Uterus (tissue), 4 donors: ENCODE results near the gene PABPC1L. TPM values are rescaled to one million over a fixed set of nuclear protein-coding genes. Genes with fewer than 3 reads are reported as not detected.
A peak's percentile ranks its signal among the peaks of the same experiment; 100 is the strongest.

ENCODE experiments used
- DNase-seq, 2 donors: peaks; one replicate each; pipeline ENCODE4 v3.0.0-alpha.2; 2019 to 2020
- H3K27ac ChIP-seq, 2 donors: fragments of 200-600 bp; sonication (generic); 1 replicate in 1 of 2; 2 replicates in 1 of 2; pipeline ENCODE4 v1.5.1; 2016 to 2018
- H3K27me3 ChIP-seq, 2 donors: fragments of 200-600 bp; sonication (generic); one replicate each; pipeline ENCODE4 v1.5.1; 2018 to 2019; ENCODE audit warnings: control low read depth in 1 of 2
- H3K36me3 ChIP-seq, 2 donors: fragments of 200-600 bp; sonication (generic); one replicate each; pipeline ENCODE4 v1.5.1; 2019; ENCODE audit warnings: control low read depth in 1 of 2
- H3K4me1 ChIP-seq, 2 donors: fragments of 200-600 bp; sonication (generic); one replicate each; pipeline ENCODE4 v1.5.1; 2018 to 2019; ENCODE audit warnings: control low read depth in 1 of 2
- H3K4me3 ChIP-seq, 2 donors: fragments of 200-600 bp; sonication (generic); 1 replicate in 1 of 2; 2 replicates in 1 of 2; pipeline ENCODE4 v1.5.1; 2018 to 2019; ENCODE audit warnings: mild to moderate bottlenecking in 1 of 2
- H3K9me3 ChIP-seq, 2 donors: fragments of 200-600 bp; sonication (generic); one replicate each; pipeline ENCODE4 v1.5.1; 2019; ENCODE audit warnings: control low read depth in 1 of 2
- POLR2A ChIP-seq, 2 donors: fragments of 450-650 bp; IDR thresholded peaks; one replicate each; pipeline ENCODE4 v1.6.1; 2016; ENCODE audit warnings: antibody characterized with exemption in 2 of 2, mild to moderate bottlenecking in 1 of 2, moderate library complexity in 1 of 2
- intact Hi-C: fragments of 100-400 bp; cut with DNase I; formaldehyde crosslinking; loops from one replicate; pipeline ENCODE4 v1.15.1; 2023; ENCODE audit warnings: low total_unique reads
- total RNA-seq, 4 donors: library from RNA; depleted of rRNA in 3 of 4; stranded (reverse); fragments of >200 nt in 3 of 4; gene quantifications; one replicate each; pipeline versions ENCODE4 v1.1.0 to v1.2.4, GENCODE V29; 2014 to 2023
- TF ChIP-seq, protein P1 (sequence below), 4 experiments: fragments of 200-600 bp in 2 of 4; fragments of 450-650 bp in 2 of 4; sonication (generic) in 2 of 4; IDR thresholded peaks; one replicate each; pipeline ENCODE4 v1.5.1; 2016 to 2019; ENCODE audit warnings: antibody characterized with exemption in 4 of 4, mild to moderate bottlenecking in 2 of 4, moderate library complexity in 1 of 4
- donor health status: DM: yes; HTN: yes; CAD: no.

Gene PABPC1L
- total RNA-seq, 4 donors from 2014 or later = 0.59 to 17.3 (median 12.9) TPM; not detected in 1

DNA sequence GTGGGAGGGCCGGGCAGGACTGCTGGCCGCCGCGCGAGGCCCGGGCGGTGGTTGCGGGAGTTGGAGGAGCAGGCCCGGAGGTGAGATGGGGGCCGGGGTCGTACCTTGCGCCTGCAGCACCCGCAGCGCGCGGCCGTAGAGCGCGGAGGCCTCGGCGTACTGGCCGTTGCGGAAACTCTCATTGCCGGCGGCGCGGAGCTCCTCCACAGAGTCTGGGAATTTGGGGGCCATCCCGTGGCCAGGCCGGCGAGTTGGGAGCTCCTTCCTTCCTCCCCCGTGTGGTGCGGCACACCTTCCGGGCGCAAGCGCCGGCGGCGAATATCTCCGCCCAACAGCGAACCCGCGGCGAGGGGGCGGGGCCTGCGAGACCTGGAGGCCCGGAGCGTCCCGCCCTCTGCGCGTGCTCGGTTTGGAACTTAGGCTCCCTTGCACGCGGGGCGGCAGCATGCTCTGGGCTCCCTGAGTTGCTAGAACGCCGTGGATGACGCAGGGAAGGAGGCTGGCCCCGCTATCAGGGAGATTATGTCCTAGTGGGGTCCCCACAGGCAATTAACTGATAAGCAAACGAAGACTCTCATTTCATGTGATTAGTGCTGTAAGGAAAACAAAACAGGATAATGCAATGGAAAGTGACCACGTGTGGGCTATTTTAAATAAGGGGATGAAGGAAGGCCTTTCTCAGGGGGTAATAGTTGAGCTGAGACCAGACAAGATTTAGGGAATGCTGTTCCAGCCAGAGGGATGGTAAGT, 50.4 kb downstream of the PABPC1L start, which contains the start of gene TOMM34:
Gene TOMM34, minus strand, starts transcription at position 295 of the 750 bp plus-strand sequence. Its CDS starts 64 bp downstream, at position 231.
- peak; percentile 92 to 94 for DNase-seq
- Histone ChIP-seq H3K9me3 (no peaks in the 10 kb centered on the region), H3K4me3 (peak within 1 kb of the TSS; percentile 51 to 72), H3K4me1 (no peaks in the 10 kb centered on the region), H3K27ac (peak within 1 kb of the TSS; percentile 71 to 83), H3K27me3 (no peaks in the 10 kb centered on the region), H3K36me3 (no peaks in the 10 kb centered on the region)
- intact Hi-C loops = loop anchor here (10.0 kb wide), 1 partner anchor 75 kb away; the partner anchor contains the start of gene YWHAB
- TF ChIP-seq POLR2A (IDR thresholded peaks at IDR 0.05) = peak; percentile 75 to 84
- TF ChIP-seq, protein P1, sequence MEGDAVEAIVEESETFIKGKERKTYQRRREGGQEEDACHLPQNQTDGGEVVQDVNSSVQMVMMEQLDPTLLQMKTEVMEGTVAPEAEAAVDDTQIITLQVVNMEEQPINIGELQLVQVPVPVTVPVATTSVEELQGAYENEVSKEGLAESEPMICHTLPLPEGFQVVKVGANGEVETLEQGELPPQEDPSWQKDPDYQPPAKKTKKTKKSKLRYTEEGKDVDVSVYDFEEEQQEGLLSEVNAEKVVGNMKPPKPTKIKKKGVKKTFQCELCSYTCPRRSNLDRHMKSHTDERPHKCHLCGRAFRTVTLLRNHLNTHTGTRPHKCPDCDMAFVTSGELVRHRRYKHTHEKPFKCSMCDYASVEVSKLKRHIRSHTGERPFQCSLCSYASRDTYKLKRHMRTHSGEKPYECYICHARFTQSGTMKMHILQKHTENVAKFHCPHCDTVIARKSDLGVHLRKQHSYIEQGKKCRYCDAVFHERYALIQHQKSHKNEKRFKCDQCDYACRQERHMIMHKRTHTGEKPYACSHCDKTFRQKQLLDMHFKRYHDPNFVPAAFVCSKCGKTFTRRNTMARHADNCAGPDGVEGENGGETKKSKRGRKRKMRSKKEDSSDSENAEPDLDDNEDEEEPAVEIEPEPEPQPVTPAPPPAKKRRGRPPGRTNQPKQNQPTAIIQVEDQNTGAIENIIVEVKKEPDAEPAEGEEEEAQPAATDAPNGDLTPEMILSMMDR (IDR thresholded peaks at IDR 0.05) = peak in 2 of 4 experiments; percentile 12 to 16

DNA sequence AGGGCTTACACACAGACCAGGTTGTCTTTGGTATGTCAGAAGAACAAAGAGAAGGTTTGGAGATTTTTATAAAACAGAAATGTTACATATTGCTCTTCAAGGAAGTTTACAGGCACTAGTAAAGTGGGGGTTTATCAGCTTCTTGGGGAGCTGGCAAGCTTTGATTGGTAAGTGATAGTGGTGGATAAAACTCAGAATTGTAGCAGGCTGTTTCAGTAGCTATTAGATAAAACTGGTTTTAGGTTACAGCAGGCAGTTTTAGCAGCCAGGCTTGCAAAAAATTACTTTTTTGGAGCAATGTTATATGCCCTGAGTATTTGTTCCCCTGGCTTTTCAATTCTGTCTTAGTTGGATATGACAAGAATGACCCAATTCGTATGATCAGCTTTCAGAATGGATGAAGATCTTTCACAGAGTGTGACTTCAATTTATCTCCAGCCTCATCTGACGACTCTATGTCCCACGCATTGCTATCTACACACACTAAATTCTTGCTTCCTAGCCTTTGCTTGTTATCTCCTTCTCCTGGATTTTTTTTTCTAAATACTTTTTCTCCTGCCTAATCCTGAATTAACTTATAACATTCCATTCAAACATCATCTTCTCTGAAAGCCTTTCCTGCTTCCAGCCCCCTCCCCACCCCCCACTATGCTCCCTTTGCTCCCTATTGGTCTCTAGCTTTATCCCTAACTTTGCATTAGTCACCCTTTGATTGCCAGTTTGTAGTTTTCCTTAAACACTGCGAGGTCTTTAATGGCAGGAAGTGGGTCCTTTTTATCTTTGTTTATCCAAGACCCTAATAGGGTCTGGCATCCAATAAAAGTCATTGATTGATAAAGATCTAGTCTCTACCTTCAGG, 51.4 kb downstream of the PABPC1L start:
- DNase-seq = no peak
- intact Hi-C loops = loop anchor here (10.0 kb wide), 1 partner anchor 76 kb away; the partner anchor contains the start of gene YWHAB
- H3K27ac ChIP-seq = peak overlapping the region; percentile 71 to 83
- H3K27me3 ChIP-seq = no peaks in the 10 kb centered on the region
- no peaks in the 10 kb centered on the region for H3K36me3 ChIP-seq
- no peaks in the 10 kb centered on the region for H3K4me1 ChIP-seq
- TF ChIP-seq, protein P1 (IDR thresholded peaks at IDR 0.05) = no peak
- no peak for TF ChIP-seq POLR2A (IDR thresholded peaks at IDR 0.05)
- no peaks in the 10 kb centered on the region for H3K9me3 ChIP-seq
- H3K4me3 ChIP-seq = no peak overlapping the region

DNA sequence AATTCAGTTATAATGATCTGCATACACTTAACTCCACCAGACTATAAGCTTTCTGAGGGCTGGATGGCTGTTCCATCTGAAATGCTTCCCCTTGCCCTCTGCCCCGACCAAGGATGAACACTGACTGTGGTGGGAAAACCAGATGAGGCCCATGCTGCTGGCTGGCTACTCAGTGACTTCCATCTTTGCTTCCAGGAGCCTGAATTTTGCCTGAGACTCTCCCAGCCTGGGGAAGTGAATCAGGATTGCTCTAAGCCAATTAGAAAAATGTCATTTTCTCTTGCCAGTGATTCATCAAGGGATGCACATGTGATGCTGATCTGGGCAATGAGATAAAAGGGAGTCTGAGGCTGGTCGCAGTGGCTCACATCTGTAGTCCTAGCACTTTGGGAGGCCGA, 52.0 kb downstream of the PABPC1L start:
- intact Hi-C loops = loop anchor here (10.0 kb wide), 1 partner anchor 77 kb away; the partner anchor contains the start of gene YWHAB
- no peaks in the 10 kb centered on the region for H3K4me1 ChIP-seq
- DNase-seq = no peak
- no peak overlapping the region for H3K4me3 ChIP-seq
- TF ChIP-seq, protein P1 (IDR thresholded peaks at IDR 0.05) = no peak
- TF ChIP-seq POLR2A (IDR thresholded peaks at IDR 0.05) = no peak
- H3K36me3 ChIP-seq = no peaks in the 10 kb centered on the region
- H3K9me3 ChIP-seq = no peaks in the 10 kb centered on the region
- no peak overlapping the region for H3K27ac ChIP-seq
- no peaks in the 10 kb centered on the region for H3K27me3 ChIP-seq

DNA sequence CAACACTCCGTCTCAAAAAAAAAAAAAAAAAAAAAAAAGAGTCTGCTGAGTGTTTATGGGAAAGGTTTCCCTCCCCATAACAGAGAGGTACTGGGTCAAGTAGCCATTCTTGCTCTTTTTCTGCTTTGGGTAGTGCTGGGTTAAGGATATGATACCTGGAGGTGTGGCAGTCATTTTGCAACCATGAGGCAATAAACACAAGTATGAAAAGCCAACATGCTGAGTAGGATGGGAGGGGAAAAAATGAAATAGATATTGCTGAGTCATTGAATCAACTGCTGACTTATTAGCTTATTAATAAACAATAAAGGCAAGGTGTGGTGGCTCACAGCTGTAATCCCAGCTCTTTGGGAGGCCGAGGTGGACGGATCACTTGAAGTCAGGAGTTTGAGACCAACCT, 52.6 kb downstream of the PABPC1L start:
- Histone ChIP-seq H3K9me3 (no peaks in the 10 kb centered on the region), H3K27ac (no peak overlapping the region), H3K4me3 (no peak overlapping the region), H3K36me3 (no peaks in the 10 kb centered on the region), H3K4me1 (no peaks in the 10 kb centered on the region), H3K27me3 (no peaks in the 10 kb centered on the region)
- TF ChIP-seq POLR2A (IDR thresholded peaks at IDR 0.05) = no peak
- TF ChIP-seq, protein P1 (IDR thresholded peaks at IDR 0.05) = no peak
- intact Hi-C loops = loop anchor here (10.0 kb wide), 1 partner anchor 78 kb away; the partner anchor contains the start of gene YWHAB
- no peak for DNase-seq
